SK-N-SH treated with all-trans-retinoic acid at 6 μM for 48 hours (cell line): ENCODE measurements around the gene MARCHF4.

Experiments used
- ARNTL ChIP-seq: fragments of 450-650 bp; formaldehyde crosslinking; IDR thresholded peaks from 2 replicates; pipeline ENCODE4 v1.5.0; 2020; ENCODE audit warnings: low read depth, mild to moderate bottlenecking, moderate library complexity, borderline replicate concordance
- BACH2 ChIP-seq: fragments of 250-450 bp; sonication (Bioruptor Pico); IDR thresholded peaks from 2 replicates; pipeline ENCODE4 v1.9.0; 2021; ENCODE audit warnings: mild to moderate bottlenecking, borderline replicate concordance
- CREB5 ChIP-seq: fragments of 250-450 bp; sonication (Bioruptor Pico); IDR thresholded peaks from 2 replicates; pipeline ENCODE4 v1.5.1; 2020; ENCODE audit warnings: low read depth, mild to moderate bottlenecking, moderate library complexity
- ISL1 ChIP-seq: fragments of 250-450 bp; sonication (Bioruptor Pico); IDR thresholded peaks from 2 replicates; pipeline ENCODE4 v2.1.2; 2022; ENCODE audit warnings: mild to moderate bottlenecking, moderate library complexity
- PATZ1 ChIP-seq: fragments of 250-450 bp; sonication (Bioruptor Pico); IDR thresholded peaks from 2 replicates; pipeline ENCODE4 v1.8.0; 2020; ENCODE audit warnings: mild to moderate bottlenecking, moderate library complexity, borderline replicate concordance
- POU6F1 ChIP-seq: fragments of 250-450 bp; sonication (Bioruptor Pico); IDR thresholded peaks from 2 replicates; pipeline ENCODE4 v1.8.0; 2021; ENCODE audit warnings: low read depth, mild to moderate bottlenecking, moderate library complexity, borderline replicate concordance
- RARB ChIP-seq: fragments of 250-450 bp; sonication (Bioruptor Pico); IDR thresholded peaks from 2 replicates; pipeline ENCODE4 v1.8.0; 2021; ENCODE audit warnings: mild to moderate bottlenecking, moderate library complexity
- TOX ChIP-seq: fragments of 250-450 bp; sonication (Bioruptor Pico); IDR thresholded peaks from 2 replicates; pipeline ENCODE4 v1.8.0; 2021; ENCODE audit warnings: mild to moderate bottlenecking, moderate library complexity, borderline replicate concordance
- TSHZ2 ChIP-seq: fragments of 250-450 bp; sonication (Bioruptor Pico); IDR thresholded peaks from 2 replicates; pipeline ENCODE4 v1.5.0; 2020; ENCODE audit warnings: mild to moderate bottlenecking, moderate library complexity
- ZFP30 ChIP-seq: fragments of 450-650 bp; formaldehyde crosslinking; IDR thresholded peaks from 2 replicates; pipeline ENCODE4 v1.5.0; 2022; ENCODE audit warnings: mild to moderate bottlenecking, moderate library complexity
- ZNF70 ChIP-seq: fragments of 450-650 bp; formaldehyde crosslinking; IDR thresholded peaks from 2 replicates; pipeline ENCODE4 v1.5.0; 2020; ENCODE audit warnings: mild to moderate bottlenecking, moderate library complexity

- TF ChIP-seq RARB (CRISPR knock-in tag) = no peak
- no peak for TF ChIP-seq CREB5 (CRISPR knock-in tag)
- no peak for TF ChIP-seq TOX (CRISPR knock-in tag)
- no peak for TF ChIP-seq TSHZ2 (CRISPR knock-in tag)
- TF ChIP-seq PATZ1 (CRISPR knock-in tag) = no peak
- TF ChIP-seq POU6F1 (CRISPR knock-in tag) = no peak
- TF ChIP-seq ARNTL (CRISPR knock-in tag) = no peak
- no peak for TF ChIP-seq BACH2
- no peak for TF ChIP-seq ISL1 (CRISPR knock-in tag)
- TF ChIP-seq ZFP30 = no peak
- TF ChIP-seq ZNF70 (CRISPR knock-in tag) = no peak
Measured at GRCh38 chr2:216392945-216393840, 20.9 kb upstream of the MARCHF4 start.
